Measurements from ENCODE around the gene IRF5.

IRF5 gene

GRCh38 chr7:128961030-128961659 is 23.4 kb downstream of the IRF5 start:
- no peak overlapping the region for H3K27ac ChIP-seq (ENCODE audit: low read length)
- H3K27me3 ChIP-seq (ENCODE audit: low read depth, low read length): no peaks in the 10 kb centered on the region
- no peak overlapping the region for H3K4me3 ChIP-seq (ENCODE audit: low read depth in 1 of 2, low read length in 2 of 2)
- H3K36me3 ChIP-seq (ENCODE audit: control insufficient read depth in 1 of 2, insufficient read depth in 2 of 2, low read length in 2 of 2): peaks cover 48 to 52% of the 10 kb centered on the region in 2 donors
- no peaks in the 10 kb centered on the region for H3K4me1 ChIP-seq (ENCODE audit: control insufficient read depth in 1 of 2, insufficient read depth in 2 of 2, low read length in 2 of 2)
- no peaks in the 10 kb centered on the region for H3K9me3 ChIP-seq (ENCODE audit: control insufficient read depth in 1 of 2, low read length in 2 of 2)

- H3K36me3 ChIP-seq (ENCODE audit: control insufficient read depth in 1 of 2, insufficient read depth in 2 of 2, low read length in 2 of 2): peaks cover 47 to 59% of the 10 kb centered on the region in 2 donors
- H3K27ac ChIP-seq (ENCODE audit: low read length): no peak overlapping the region
- H3K4me1 ChIP-seq (ENCODE audit: control insufficient read depth in 1 of 2, insufficient read depth in 2 of 2, low read length in 2 of 2): no peaks in the 10 kb centered on the region
- no peaks in the 10 kb centered on the region for H3K27me3 ChIP-seq (ENCODE audit: low read depth, low read length)
- no peaks in the 10 kb centered on the region for H3K9me3 ChIP-seq (ENCODE audit: control insufficient read depth in 1 of 2, low read length in 2 of 2)
- H3K4me3 ChIP-seq (ENCODE audit: low read depth in 1 of 2, low read length in 2 of 2): no peak overlapping the region
Measured at GRCh38 chr7:128962899-128963298, 25.2 kb downstream of the IRF5 start.

GRCh38 chr7:128963327-128963757 is 25.6 kb downstream of the IRF5 start:
- Histone ChIP-seq H3K27me3 (ENCODE audit: low read depth, low read length) (no peaks in the 10 kb centered on the region), H3K4me1 (ENCODE audit: control insufficient read depth in 1 of 2, insufficient read depth in 2 of 2, low read length in 2 of 2) (no peaks in the 10 kb centered on the region), H3K27ac (ENCODE audit: low read length) (no peak overlapping the region), H3K4me3 (ENCODE audit: low read depth in 1 of 2, low read length in 2 of 2) (no peak overlapping the region), H3K9me3 (ENCODE audit: control insufficient read depth in 1 of 2, low read length in 2 of 2) (no peaks in the 10 kb centered on the region), H3K36me3 (ENCODE audit: control insufficient read depth in 1 of 2, insufficient read depth in 2 of 2, low read length in 2 of 2) (peaks cover 45 to 61% of the 10 kb centered on the region in 2 donors)

- Histone ChIP-seq H3K4me3 (ENCODE audit: low read depth in 1 of 2, low read length in 2 of 2) (no peak overlapping the region), H3K27ac (ENCODE audit: low read length) (no peak overlapping the region), H3K36me3 (ENCODE audit: control insufficient read depth in 1 of 2, insufficient read depth in 2 of 2, low read length in 2 of 2) (peaks cover 49 to 80% of the 10 kb centered on the region in 2 donors), H3K4me1 (ENCODE audit: control insufficient read depth in 1 of 2, insufficient read depth in 2 of 2, low read length in 2 of 2) (no peaks in the 10 kb centered on the region), H3K27me3 (ENCODE audit: low read depth, low read length) (no peaks in the 10 kb centered on the region), H3K9me3 (ENCODE audit: control insufficient read depth in 1 of 2, low read length in 2 of 2) (no peaks in the 10 kb centered on the region)
Measured at GRCh38 chr7:128968624-128969023, 30.9 kb downstream of the IRF5 start.

GRCh38 chr7:128974241-128974934 is 36.7 kb downstream of the IRF5 start:
- peaks cover 73 to 90% of the 10 kb centered on the region in 2 donors for H3K36me3 ChIP-seq (ENCODE audit: control insufficient read depth in 1 of 2, insufficient read depth in 2 of 2, low read length in 2 of 2)

GRCh38 chr7:128982105-128982504 is 44.4 kb downstream of the IRF5 start:
- Histone ChIP-seq H3K4me3 (ENCODE audit: low read depth in 1 of 2, low read length in 2 of 2) (no peak overlapping the region), H3K27ac (ENCODE audit: low read length) (no peak overlapping the region), H3K36me3 (ENCODE audit: control insufficient read depth in 1 of 2, insufficient read depth in 2 of 2, low read length in 2 of 2) (peaks cover 55 to 86% of the 10 kb centered on the region in 2 donors), H3K4me1 (ENCODE audit: control insufficient read depth in 1 of 2, insufficient read depth in 2 of 2, low read length in 2 of 2) (no peaks in the 10 kb centered on the region), H3K27me3 (ENCODE audit: low read depth, low read length) (no peaks in the 10 kb centered on the region), H3K9me3 (ENCODE audit: control insufficient read depth in 1 of 2, low read length in 2 of 2) (no peaks in the 10 kb centered on the region)

More at GRCh38 chr7:128974241-128974934, 36.7 kb downstream of the IRF5 start:
- Histone ChIP-seq H3K4me1 (ENCODE audit: control insufficient read depth in 1 of 2, insufficient read depth in 2 of 2, low read length in 2 of 2) (no peaks in the 10 kb centered on the region), H3K27ac (ENCODE audit: low read length) (no peak overlapping the region), H3K4me3 (ENCODE audit: low read depth in 1 of 2, low read length in 2 of 2) (no peak overlapping the region), H3K27me3 (ENCODE audit: low read depth, low read length) (no peaks in the 10 kb centered on the region), H3K9me3 (ENCODE audit: control insufficient read depth in 1 of 2, low read length in 2 of 2) (no peaks in the 10 kb centered on the region)

- no peak overlapping the region for H3K27ac ChIP-seq (ENCODE audit: low read length)
- H3K4me1 ChIP-seq (ENCODE audit: control insufficient read depth in 1 of 2, insufficient read depth in 2 of 2, low read length in 2 of 2): no peaks in the 10 kb centered on the region
- H3K4me3 ChIP-seq (ENCODE audit: low read depth in 1 of 2, low read length in 2 of 2): no peak overlapping the region
- H3K36me3 ChIP-seq (ENCODE audit: control insufficient read depth in 1 of 2, insufficient read depth in 2 of 2, low read length in 2 of 2): peaks cover 44 to 74% of the 10 kb centered on the region in 2 donors
- H3K27me3 ChIP-seq (ENCODE audit: low read depth, low read length): no peaks in the 10 kb centered on the region
- no peaks in the 10 kb centered on the region for H3K9me3 ChIP-seq (ENCODE audit: control insufficient read depth in 1 of 2, low read length in 2 of 2)
Measured at GRCh38 chr7:128985660-128986059, 47.9 kb downstream of the IRF5 start.

GRCh38 chr7:128986609-128987008 is 48.9 kb downstream of the IRF5 start:
- Histone ChIP-seq H3K4me3 (ENCODE audit: low read depth in 1 of 2, low read length in 2 of 2) (no peak overlapping the region), H3K36me3 (ENCODE audit: control insufficient read depth in 1 of 2, insufficient read depth in 2 of 2, low read length in 2 of 2) (peaks cover 50 to 76% of the 10 kb centered on the region in 2 donors), H3K27ac (ENCODE audit: low read length) (no peak overlapping the region), H3K9me3 (ENCODE audit: control insufficient read depth in 1 of 2, low read length in 2 of 2) (no peaks in the 10 kb centered on the region), H3K4me1 (ENCODE audit: control insufficient read depth in 1 of 2, insufficient read depth in 2 of 2, low read length in 2 of 2) (no peaks in the 10 kb centered on the region), H3K27me3 (ENCODE audit: low read depth, low read length) (no peaks in the 10 kb centered on the region)

- Histone ChIP-seq H3K27me3 (ENCODE audit: low read depth, low read length) (no peaks in the 10 kb centered on the region), H3K9me3 (ENCODE audit: control insufficient read depth in 1 of 2, low read length in 2 of 2) (no peaks in the 10 kb centered on the region), H3K27ac (ENCODE audit: low read length) (no peak overlapping the region), H3K36me3 (ENCODE audit: control insufficient read depth in 1 of 2, insufficient read depth in 2 of 2, low read length in 2 of 2) (peaks cover 48 to 68% of the 10 kb centered on the region in 2 donors), H3K4me1 (ENCODE audit: control insufficient read depth in 1 of 2, insufficient read depth in 2 of 2, low read length in 2 of 2) (no peaks in the 10 kb centered on the region), H3K4me3 (ENCODE audit: low read depth in 1 of 2, low read length in 2 of 2) (no peak overlapping the region)
Measured at GRCh38 chr7:128988372-128988771, 50.6 kb downstream of the IRF5 start.

- no peaks in the 10 kb centered on the region for H3K9me3 ChIP-seq (ENCODE audit: control insufficient read depth in 1 of 2, low read length in 2 of 2)
- H3K4me3 ChIP-seq (ENCODE audit: low read depth in 1 of 2, low read length in 2 of 2): no peak overlapping the region
- H3K27me3 ChIP-seq (ENCODE audit: low read depth, low read length): no peaks in the 10 kb centered on the region
- no peak overlapping the region for H3K27ac ChIP-seq (ENCODE audit: low read length)
- H3K36me3 ChIP-seq (ENCODE audit: control insufficient read depth in 1 of 2, insufficient read depth in 2 of 2, low read length in 2 of 2): peaks cover 49 to 60% of the 10 kb centered on the region in 2 donors
- no peaks in the 10 kb centered on the region for H3K4me1 ChIP-seq (ENCODE audit: control insufficient read depth in 1 of 2, insufficient read depth in 2 of 2, low read length in 2 of 2)
Measured at GRCh38 chr7:128989961-128990360, 52.2 kb downstream of the IRF5 start.

GRCh38 chr7:128993419-128993818 is 55.7 kb downstream of the IRF5 start:
- no peak overlapping the region for H3K27ac ChIP-seq (ENCODE audit: low read length)
- no peaks in the 10 kb centered on the region for H3K4me1 ChIP-seq (ENCODE audit: control insufficient read depth in 1 of 2, insufficient read depth in 2 of 2, low read length in 2 of 2)
- no peak overlapping the region for H3K4me3 ChIP-seq (ENCODE audit: low read depth in 1 of 2, low read length in 2 of 2)
- peaks cover 44 to 47% of the 10 kb centered on the region in 2 donors for H3K36me3 ChIP-seq (ENCODE audit: control insufficient read depth in 1 of 2, insufficient read depth in 2 of 2, low read length in 2 of 2)
- H3K9me3 ChIP-seq (ENCODE audit: control insufficient read depth in 1 of 2, low read length in 2 of 2): no peaks in the 10 kb centered on the region
- H3K27me3 ChIP-seq (ENCODE audit: low read depth, low read length): no peaks in the 10 kb centered on the region
